Body of pancreas (tissue), 4 donors: ENCODE results near the gene CLASP1.

Experiments used
- CTCF ChIP-seq, 7 experiments: fragments of 450-650 bp in 4 of 7; fragments of 200-600 bp in 3 of 7; sonication (generic) in 3 of 7; IDR thresholded peaks; one replicate each; pipeline ENCODE4 v1.5.1; 2016 to 2019; ENCODE audit warnings: antibody characterized with exemption in 7 of 7
- POLR2A ChIP-seq, 3 donors: fragments of 450-650 bp; IDR thresholded peaks; one replicate each; pipeline ENCODE4 v1.6.1; 2016; ENCODE audit warnings: antibody characterized with exemption in 3 of 3, mild to moderate bottlenecking in 2 of 3

GRCh38 chr2:121478996-121479745 is 170.1 kb downstream of the CLASP1 start:
- TF ChIP-seq CTCF (IDR thresholded peaks at IDR 0.05) (no peak), POLR2A (IDR thresholded peaks at IDR 0.05) (no peak)
